OCI-LY7 (cell line): ENCODE measurements around the gene MCAT. TPM values are rescaled to one million over a fixed set of nuclear protein-coding genes. Genes with fewer than 3 reads are reported as not detected.
A peak's percentile ranks its signal among the peaks of the same experiment; 100 is the strongest.

Experiments used
- BruUV-seq: library from RNA; stranded (reverse); fragments of 400-500 nt; replicated peaks from 2 replicates; lab custom pipeline; 2021; lab: Mats Ljungman, UMichigan
- CTCF ChIA-PET: fragments of 300-600 bp; sonication (Branson Sonifier 250); formaldehyde crosslinking; loops from one replicate; lab custom pipeline; 2022; ENCODE audit warnings: antibody characterized with exemption; ENCODE audit not compliant: unreplicated experiment; lab: Charles Lee
- POLR2A ChIA-PET: fragments of 300-600 bp; sonication (Branson Sonifier 250); formaldehyde crosslinking; loops from one replicate; lab custom pipeline; 2022; ENCODE audit warnings: antibody characterized with exemption; lab: Charles Lee
- DNase-seq: peaks from one replicate; pipeline ENCODE4 v3.0.0-alpha.2; 2015; ENCODE audit warnings: low spot score
- H2AFZ ChIP-seq: fragments of 200-600 bp; sonication (generic), shearing (Covaris generic); 2 replicates; pipeline ENCODE4 v1.6.1; 2014; ENCODE audit warnings: mild to moderate bottlenecking, antibody characterized with exemption, low read length, moderate library complexity
- H3K27ac ChIP-seq: fragments of 200-600 bp; sonication (generic); 2 replicates; pipeline ENCODE4 v1.5.1; 2014; ENCODE audit warnings: mixed run types, low read depth, mild to moderate bottlenecking, moderate library complexity, low read length, inconsistent platforms; ENCODE audit not compliant: poor library complexity, severe bottlenecking
- H3K36me3 ChIP-seq: fragments of 200-600 bp; sonication (generic); 2 replicates; pipeline ENCODE4 v1.6.1; 2014; ENCODE audit warnings: mild to moderate bottlenecking, antibody characterized with exemption, low read length, moderate library complexity, mixed read lengths; ENCODE audit not compliant: insufficient read depth
- H3K4me1 ChIP-seq: fragments of 200-600 bp; sonication (generic); 2 replicates; pipeline ENCODE4 v1.5.1; 2014; ENCODE audit warnings: mild to moderate bottlenecking, low read length; ENCODE audit not compliant: insufficient read depth, poor library complexity, severe bottlenecking
- H3K4me2 ChIP-seq: fragments of 200-600 bp; sonication (generic); 2 replicates; pipeline ENCODE4 v1.6.1; 2014; ENCODE audit warnings: mild to moderate bottlenecking, low read length
- H3K4me3 ChIP-seq: fragments of 200-600 bp; sonication (generic); 2 replicates; pipeline ENCODE4 v1.5.1; 2014; ENCODE audit warnings: mild to moderate bottlenecking, low read depth, low read length; ENCODE audit not compliant: poor library complexity, severe bottlenecking
- H3K79me2 ChIP-seq: fragments of 200-600 bp; sonication (generic); 2 replicates; pipeline ENCODE4 v1.6.1; 2016; ENCODE audit warnings: low read depth, mild to moderate bottlenecking, low read length, moderate library complexity, mixed read lengths; ENCODE audit not compliant: insufficient read depth
- H3K9me2 ChIP-seq: fragments of 200-600 bp; sonication (generic); 2 replicates; pipeline ENCODE4 v1.6.1; 2016; ENCODE audit warnings: mild to moderate bottlenecking, low read length, mixed read lengths; ENCODE audit not compliant: insufficient read depth
- H3K9me3 ChIP-seq: fragments of 200-600 bp; sonication (generic); 2 replicates; pipeline ENCODE4 v1.6.1; 2014; ENCODE audit warnings: mild to moderate bottlenecking, mixed run types, low read length, mixed read lengths
- H4K20me1 ChIP-seq: fragments of 200-600 bp; sonication (generic); 2 replicates; pipeline ENCODE4 v1.6.1; 2014; ENCODE audit warnings: mild to moderate bottlenecking, antibody characterized with exemption, low read length, moderate library complexity, mixed read lengths; ENCODE audit not compliant: insufficient read depth
- CTCF ChIP-seq: fragments of 200-600 bp; sonication (generic); conservative IDR thresholded peaks from 2 replicates; pipeline ENCODE4 v1.5.1; 2014; ENCODE audit warnings: mild to moderate bottlenecking, antibody characterized with exemption, low read length, moderate library complexity, mixed read lengths
- EZH2phosphoT487 ChIP-seq: fragments of 200-600 bp; sonication (generic); IDR thresholded peaks from 2 replicates; pipeline ENCODE4 v1.6.1; 2018; ENCODE audit warnings: low read depth, borderline replicate concordance, mild to moderate bottlenecking, mixed run types, antibody characterized with exemption, low read length, moderate library complexity, mixed read lengths
- intact Hi-C: fragments of 100-400 bp; cut with micrococcal nuclease; formaldehyde crosslinking; loops from one replicate; pipeline ENCODE4 v1.10.0; 2022; ENCODE audit not compliant: unreplicated experiment
- total RNA-seq, 2 experiments: library from RNA; depleted of rRNA in 1 of 2; stranded (reverse); fragments of >200 nt in 1 of 2; shearing (Covaris generic) in 1 of 2; gene quantifications; 2 replicates each; pipeline ENCODE4 v1.2.3, GENCODE V29; 2014 to 2022

The MCAT gene
- total RNA-seq, 2 experiments from 2014 or later: 30.6 to 33.2 TPM

DNA sequence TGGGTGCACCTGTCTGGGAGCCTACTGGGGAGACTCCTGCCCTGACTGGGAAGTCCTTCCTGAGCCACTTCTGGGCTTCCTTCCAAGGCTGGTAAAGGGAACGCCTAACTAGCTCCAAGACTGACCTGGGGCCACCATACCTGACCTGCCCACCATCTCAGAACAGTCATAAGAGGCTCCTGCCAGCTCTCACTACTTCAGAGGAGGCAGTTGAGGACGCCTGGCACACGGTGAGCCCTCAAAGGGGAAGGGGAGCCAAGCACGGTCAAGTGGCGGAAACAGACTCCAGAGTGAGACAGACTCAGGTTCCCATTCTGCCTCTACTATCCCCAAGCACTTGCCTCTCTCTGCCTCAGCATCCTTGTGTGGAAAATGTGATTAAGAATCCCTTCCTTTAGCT, 7.6 kb downstream of the MCAT start:
- H3K27ac ChIP-seq: no peak overlapping the region
- no peak for DNase-seq
- no TSS peak for BruUV-seq
- H3K9me2 ChIP-seq: no peaks in the 10 kb centered on the region
- H3K9me3 ChIP-seq: no peaks in the 10 kb centered on the region
- H3K4me3 ChIP-seq: no peak overlapping the region
- H4K20me1 ChIP-seq: no peaks in the 10 kb centered on the region
- ChIA-PET POLR2A (interaction anchor here (0.7 kb wide), 1 partner anchor 741 kb away, joined by 3 read pairs; no protein-coding TSS in a partner anchor), CTCF (no interaction called here)
- no peaks in the 10 kb centered on the region for H3K79me2 ChIP-seq
- H2AFZ ChIP-seq: no peak overlapping the region
- no peak overlapping the region for H3K4me2 ChIP-seq
- intact Hi-C loops: no loop called here
- H3K36me3 ChIP-seq: peaks cover 95% of the 10 kb centered on the region
- H3K4me1 ChIP-seq: peaks cover 18% of the 10 kb centered on the region
- no peak for TF ChIP-seq EZH2phosphoT487

GRCh38 chr22:43134553-43134952, 8.6 kb downstream of the MCAT start:
- BruUV-seq: no TSS peak
- intact Hi-C loops: no loop called here
- Histone ChIP-seq H3K36me3 (peaks cover 95% of the 10 kb centered on the region), H3K27ac (no peak overlapping the region), H3K9me2 (no peaks in the 10 kb centered on the region), H2AFZ (no peak overlapping the region), H3K9me3 (no peaks in the 10 kb centered on the region), H4K20me1 (no peaks in the 10 kb centered on the region; the same call in 1 of the 2 replicates), H3K4me2 (no peak overlapping the region), H3K4me3 (no peak overlapping the region), H3K4me1 (peaks cover 26% of the 10 kb centered on the region), H3K79me2 (no peaks in the 10 kb centered on the region)
- ChIA-PET CTCF (no interaction called here), POLR2A (interaction anchor here (0.7 kb wide), 1 partner anchor 742 kb away, joined by 3 read pairs; no protein-coding TSS in a partner anchor)
- TF ChIP-seq EZH2phosphoT487 (no peak), CTCF (no peak)
- DNase-seq: no peak

DNA sequence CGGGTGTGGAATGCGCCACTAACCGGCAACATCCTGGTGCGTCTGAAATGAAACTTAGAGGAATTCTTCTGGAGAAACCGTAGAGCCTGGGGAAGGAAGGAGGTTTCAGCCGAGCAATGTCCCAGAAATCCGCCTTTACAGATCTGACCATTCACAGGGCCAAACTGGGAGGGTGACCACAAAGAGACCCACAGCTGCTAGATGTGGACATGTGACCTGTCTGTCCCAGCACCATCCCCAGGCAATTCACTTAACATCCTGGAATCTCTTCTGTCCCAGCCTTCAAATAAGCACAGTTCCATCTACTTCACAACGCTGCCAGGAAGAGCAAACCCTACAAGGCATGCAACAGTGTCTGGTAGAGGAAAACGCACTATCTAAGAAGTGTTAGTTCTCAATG, 9.8 kb downstream of the MCAT start:
- peaks cover 37% of the 10 kb centered on the region for H3K4me1 ChIP-seq
- TF ChIP-seq CTCF: no peak
- TF ChIP-seq EZH2phosphoT487: no peak
- H4K20me1 ChIP-seq: no peaks in the 10 kb centered on the region; the same call in 1 of the 2 replicates
- H3K4me3 ChIP-seq: no peak overlapping the region
- no peaks in the 10 kb centered on the region for H3K9me2 ChIP-seq
- H2AFZ ChIP-seq: no peak overlapping the region
- DNase-seq: no peak
- no peaks in the 10 kb centered on the region for H3K9me3 ChIP-seq
- POLR2A ChIA-PET: no interaction called here
- H3K36me3 ChIP-seq: peaks cover 96% of the 10 kb centered on the region
- CTCF ChIA-PET: interaction anchor here (0.7 kb wide), 1 partner anchor 27 kb away, joined by 3 read pairs; no protein-coding TSS in a partner anchor
- H3K79me2 ChIP-seq: no peaks in the 10 kb centered on the region; the same call in 1 of the 2 replicates
- H3K27ac ChIP-seq: no peak overlapping the region
- no peak overlapping the region for H3K4me2 ChIP-seq
- intact Hi-C loops: no loop called here
- TSS peak; percentile 39 for BruUV-seq
